ENCODE measurements around the gene SLCO4A1.

- TF ChIP-seq, protein P1, sequence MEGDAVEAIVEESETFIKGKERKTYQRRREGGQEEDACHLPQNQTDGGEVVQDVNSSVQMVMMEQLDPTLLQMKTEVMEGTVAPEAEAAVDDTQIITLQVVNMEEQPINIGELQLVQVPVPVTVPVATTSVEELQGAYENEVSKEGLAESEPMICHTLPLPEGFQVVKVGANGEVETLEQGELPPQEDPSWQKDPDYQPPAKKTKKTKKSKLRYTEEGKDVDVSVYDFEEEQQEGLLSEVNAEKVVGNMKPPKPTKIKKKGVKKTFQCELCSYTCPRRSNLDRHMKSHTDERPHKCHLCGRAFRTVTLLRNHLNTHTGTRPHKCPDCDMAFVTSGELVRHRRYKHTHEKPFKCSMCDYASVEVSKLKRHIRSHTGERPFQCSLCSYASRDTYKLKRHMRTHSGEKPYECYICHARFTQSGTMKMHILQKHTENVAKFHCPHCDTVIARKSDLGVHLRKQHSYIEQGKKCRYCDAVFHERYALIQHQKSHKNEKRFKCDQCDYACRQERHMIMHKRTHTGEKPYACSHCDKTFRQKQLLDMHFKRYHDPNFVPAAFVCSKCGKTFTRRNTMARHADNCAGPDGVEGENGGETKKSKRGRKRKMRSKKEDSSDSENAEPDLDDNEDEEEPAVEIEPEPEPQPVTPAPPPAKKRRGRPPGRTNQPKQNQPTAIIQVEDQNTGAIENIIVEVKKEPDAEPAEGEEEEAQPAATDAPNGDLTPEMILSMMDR (IDR thresholded peaks at IDR 0.05) = no peak
- TF ChIP-seq POLR2A (IDR thresholded peaks at IDR 0.05) = no peak
Observed at GRCh38 chr20:62614961-62615680, 27.2 kb upstream of the SLCO4A1 start.

Data from esophagus squamous epithelium (tissue), 4 donors.